Measurements from ENCODE around the gene ARHGEF25. TPM values are rescaled to one million over a fixed set of nuclear protein-coding genes. Genes with fewer than 3 reads are reported as not detected.

The ARHGEF25 gene
- total RNA-seq, 4 donors from 2014 or later: 1.9 to 3.3 (median 2.4) TPM

- Histone ChIP-seq H3K27ac (no peak overlapping the region), H3K27me3 (peaks cover 53 to 66% (median 57%) of the 10 kb centered on the region in 3 donors), H3K4me1 (peaks cover 8 to 14% of the 10 kb centered on the region in 2 donors), H3K9me3 (no peaks in the 10 kb centered on the region), H3K36me3 (no peaks in the 10 kb centered on the region), H3K4me3 (no peak overlapping the region)
- intact Hi-C loops (cut with DNase I; ENCODE audit: low total_unique reads): loop anchor here (5.0 kb wide), 1 partner anchor 165 kb away; the partner anchor contains the start of genes GLI1 and INHBE
- no peak for DNase-seq
- no peak for ATAC-seq
- in situ Hi-C loops (cut with MboI; ENCODE audit: low sequenced_read_pairs in 4 of 4): loop anchor here in 2 of 4 donors (5.0 to 10.0 kb wide), 2 partner anchors 35 to 48 kb away; no protein-coding TSS in a partner anchor
- TF ChIP-seq POLR2A (IDR thresholded peaks at IDR 0.05): no peak
Observed at GRCh38 chr12:57622293-57623245, 11.3 kb downstream of the ARHGEF25 start.

DNA sequence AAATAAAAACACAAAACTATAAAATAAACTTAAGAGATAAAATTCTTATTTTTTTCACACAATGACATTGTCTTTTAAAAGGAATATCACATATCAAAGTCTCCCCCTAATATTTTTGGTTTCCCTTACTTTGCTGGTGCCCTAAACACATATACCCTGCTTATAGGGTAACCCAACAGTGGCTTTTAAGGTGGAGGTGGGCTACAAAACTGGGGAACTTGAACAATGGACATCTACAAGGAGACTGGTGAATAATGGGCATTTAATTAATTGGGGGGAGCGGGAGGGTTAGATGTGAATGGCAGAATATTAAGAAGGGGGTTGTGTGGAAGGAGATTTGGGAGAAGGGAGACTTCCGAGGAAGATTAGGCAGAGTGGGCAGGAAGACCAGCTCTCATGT, 12.2 kb downstream of the ARHGEF25 start:
- Histone ChIP-seq H3K4me1 (peaks cover 8 to 14% of the 10 kb centered on the region in 2 donors), H3K27ac (no peak overlapping the region), H3K4me3 (no peak overlapping the region), H3K27me3 (peaks cover 47 to 62% (median 57%) of the 10 kb centered on the region in 3 donors), H3K9me3 (no peaks in the 10 kb centered on the region), H3K36me3 (no peaks in the 10 kb centered on the region)
- TF ChIP-seq POLR2A (IDR thresholded peaks at IDR 0.05) (no peak), CTCF (IDR thresholded peaks at IDR 0.05 in 4 of 5, conservative IDR thresholded peaks at IDR 0.05 in 1 of 5) (no peak)
- DNase-seq (no peak), ATAC-seq (no peak)
- in situ Hi-C loops (cut with MboI; ENCODE audit: low sequenced_read_pairs in 4 of 4) (loop anchor here in 2 of 4 donors (5.0 to 10.0 kb wide), 2 partner anchors 36 to 49 kb away; no protein-coding TSS in a partner anchor), intact Hi-C loops (cut with DNase I; ENCODE audit: low total_unique reads) (loop anchor here (5.0 kb wide), 1 partner anchor 166 kb away; the partner anchor contains the start of genes GLI1 and INHBE)

GRCh38 chr12:57623811-57624390, 12.7 kb downstream of the ARHGEF25 start:
- no peak overlapping the region for H3K27ac ChIP-seq
- intact Hi-C loops (cut with DNase I; ENCODE audit: low total_unique reads) (loop anchor here (5.0 kb wide), 1 partner anchor 167 kb away; the partner anchor contains the start of genes GLI1 and INHBE), in situ Hi-C loops (cut with MboI; ENCODE audit: low sequenced_read_pairs in 4 of 4) (loop anchor here in 2 of 4 donors (5.0 to 10.0 kb wide), 2 partner anchors 37 to 49 kb away; no protein-coding TSS in a partner anchor)
- H3K36me3 ChIP-seq: no peaks in the 10 kb centered on the region
- H3K27me3 ChIP-seq: peaks cover 44 to 58% (median 57%) of the 10 kb centered on the region in 3 donors
- peaks cover 8 to 14% of the 10 kb centered on the region in 2 donors for H3K4me1 ChIP-seq
- TF ChIP-seq POLR2A (IDR thresholded peaks at IDR 0.05) (no peak), CTCF (IDR thresholded peaks at IDR 0.05 in 4 of 5, conservative IDR thresholded peaks at IDR 0.05 in 1 of 5) (no peak)
- ATAC-seq (no peak), DNase-seq (no peak)
- H3K9me3 ChIP-seq: no peaks in the 10 kb centered on the region
- H3K4me3 ChIP-seq: no peak overlapping the region

GRCh38 chr12:57624441-57625220, 13.4 kb downstream of the ARHGEF25 start:
- Histone ChIP-seq H3K9me3 (no peaks in the 10 kb centered on the region), H3K4me1 (peaks cover 8 to 14% of the 10 kb centered on the region in 2 donors), H3K27ac (no peak overlapping the region), H3K27me3 (peaks cover 39 to 53% (median 50%) of the 10 kb centered on the region in 3 donors), H3K36me3 (no peaks in the 10 kb centered on the region), H3K4me3 (no peak overlapping the region)
- TF ChIP-seq CTCF (IDR thresholded peaks at IDR 0.05 in 4 of 5, conservative IDR thresholded peaks at IDR 0.05 in 1 of 5) (no peak), POLR2A (IDR thresholded peaks at IDR 0.05) (no peak)
- in situ Hi-C loops (cut with MboI; ENCODE audit: low sequenced_read_pairs in 4 of 4) (loop anchor here in 3 of 4 donors (5.0 to 10.0 kb wide), 3 partner anchors 37 to 50 kb away; no protein-coding TSS in a partner anchor), intact Hi-C loops (cut with DNase I; ENCODE audit: low total_unique reads) (loop anchor here (5.0 kb wide), 1 partner anchor 167 kb away; the partner anchor contains the start of genes GLI1 and INHBE)
- no peak for ATAC-seq
- no peak for DNase-seq
